GM21528 (cell line): ENCODE data around the gene DIP2C.
A peak's percentile ranks its signal among the peaks of the same experiment; 100 is the strongest.
"Not testable (repeated sequence)": the region's sequence is repeated elsewhere in the genome, so short reads cannot be mapped to it uniquely, and the experiment has no call there.

Experiments used
- ATAC-seq: cut with Tn5 transposase; IDR thresholded peaks from one replicate; pipeline ENCODE4 v1.9.1; 2021; ENCODE audit warnings: mild to moderate bottlenecking, moderate library complexity; ENCODE audit not compliant: unreplicated experiment, low FRiP score

The DIP2C gene

DNA sequence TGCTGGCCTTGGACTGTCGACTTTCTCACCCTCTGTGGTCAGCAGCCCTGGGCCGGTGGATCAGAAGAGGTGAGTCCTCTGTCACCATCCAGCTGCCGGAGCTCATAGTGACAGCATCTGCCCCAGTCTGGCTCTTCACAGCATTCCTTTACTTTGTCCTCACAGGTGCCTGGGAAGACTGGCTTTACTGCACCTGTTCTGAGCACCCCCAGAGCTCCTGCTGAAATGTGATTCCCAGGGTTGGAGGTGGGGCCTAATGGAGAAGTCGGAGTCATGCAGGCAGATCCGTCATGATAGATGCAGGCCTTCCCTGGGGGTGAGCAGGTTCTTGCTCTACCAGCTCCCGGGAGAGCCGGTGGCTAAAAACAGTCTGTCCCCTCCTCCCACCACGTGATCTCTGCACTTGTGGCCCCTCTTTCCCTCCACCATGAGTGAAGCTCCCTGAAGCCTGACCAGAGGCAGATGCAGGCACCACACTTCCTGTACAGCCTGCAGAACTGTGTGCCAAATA lies 382.7 kb downstream of the DIP2C start:
- no peak for ATAC-seq

DNA sequence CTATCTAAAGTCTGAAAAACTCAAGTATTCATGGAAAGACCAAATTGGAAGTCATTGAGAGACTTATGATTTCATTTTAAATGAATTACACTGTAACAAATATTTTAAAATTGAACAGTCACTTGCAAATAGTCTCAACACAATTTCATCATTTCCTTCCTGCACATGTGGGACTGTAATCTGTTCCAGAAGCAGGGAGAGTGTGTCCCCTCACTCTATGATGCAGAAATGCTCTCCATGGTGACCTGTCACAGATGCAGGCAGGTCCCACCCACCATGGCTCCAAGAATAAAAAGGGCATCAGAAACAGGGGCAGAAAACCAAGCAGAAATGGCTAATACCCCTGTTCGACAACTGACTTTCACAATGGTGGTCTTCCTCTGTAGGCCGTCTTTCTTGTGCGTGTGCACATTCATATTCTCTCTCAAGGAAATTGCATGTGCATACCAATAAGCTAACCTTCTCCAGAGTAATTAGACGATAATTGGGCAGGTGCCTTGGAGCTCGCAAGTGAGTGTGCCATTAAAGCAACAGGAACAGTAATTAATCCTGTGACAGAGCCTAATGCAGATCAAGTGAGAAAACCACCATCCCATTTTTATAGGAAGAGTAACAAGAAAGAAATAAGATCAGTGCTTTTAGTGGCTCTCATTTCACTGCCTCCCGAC lies 383.3 kb downstream of the DIP2C start:
- no peak for ATAC-seq

DNA sequence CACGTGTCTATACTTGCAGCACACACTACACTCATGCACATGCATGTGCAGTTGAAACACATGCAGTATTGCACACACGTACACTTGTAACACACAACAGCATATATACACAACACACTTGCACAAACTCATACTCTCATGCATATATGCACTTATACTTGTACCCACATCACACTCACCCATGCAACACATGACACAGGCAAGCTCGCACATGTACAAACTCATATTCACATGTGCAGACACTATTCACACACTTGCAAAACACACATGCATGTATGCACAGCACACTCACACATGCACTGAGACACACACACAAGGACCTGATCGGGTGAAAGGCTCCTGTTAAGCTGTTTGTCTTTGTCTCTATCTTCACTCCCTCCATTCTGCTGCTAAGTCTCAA lies 384.4 kb downstream of the DIP2C start:
- no peak for ATAC-seq

DNA sequence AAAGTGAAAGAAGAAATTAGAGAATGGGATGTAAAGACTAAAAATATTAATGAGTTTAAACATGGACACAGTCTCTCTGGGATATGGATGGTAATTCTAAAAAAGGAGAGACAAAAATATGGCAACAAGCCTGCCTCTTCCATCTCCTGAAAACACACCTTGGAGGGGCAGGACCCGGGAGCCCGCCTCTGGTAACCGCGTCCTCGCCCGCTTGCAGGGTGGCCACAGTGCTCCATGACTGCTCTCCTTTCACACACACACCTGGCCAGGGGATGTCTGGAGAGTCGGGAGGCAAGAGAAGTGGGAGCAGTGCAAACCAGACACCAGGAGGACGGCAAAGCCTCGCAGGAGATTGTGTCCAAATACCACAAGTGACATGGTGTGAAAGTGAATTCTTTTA lies 387.9 kb downstream of the DIP2C start:
- ATAC-seq, result no peak

DNA sequence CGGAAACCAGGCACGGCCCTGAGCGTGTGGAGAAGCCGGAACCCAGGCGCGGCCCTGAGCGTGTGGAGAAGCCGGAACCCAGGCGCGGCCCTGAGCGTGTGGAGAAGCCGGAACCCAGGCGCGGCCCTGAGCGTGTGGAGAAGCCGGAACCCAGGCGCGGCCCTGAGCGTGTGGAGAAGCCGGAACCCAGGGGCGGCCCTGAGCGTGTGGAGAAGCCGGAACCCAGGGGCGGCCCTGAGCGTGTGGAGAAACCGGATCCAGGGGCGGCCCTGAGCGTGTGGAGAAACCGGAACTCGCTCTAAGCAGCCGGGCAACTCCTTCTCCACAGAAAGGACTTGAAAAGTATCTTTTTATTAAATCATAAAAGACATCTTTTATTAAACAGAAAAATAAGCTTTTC lies 388.9 kb downstream of the DIP2C start:
- ATAC-seq, result not testable (repeated sequence)

DNA sequence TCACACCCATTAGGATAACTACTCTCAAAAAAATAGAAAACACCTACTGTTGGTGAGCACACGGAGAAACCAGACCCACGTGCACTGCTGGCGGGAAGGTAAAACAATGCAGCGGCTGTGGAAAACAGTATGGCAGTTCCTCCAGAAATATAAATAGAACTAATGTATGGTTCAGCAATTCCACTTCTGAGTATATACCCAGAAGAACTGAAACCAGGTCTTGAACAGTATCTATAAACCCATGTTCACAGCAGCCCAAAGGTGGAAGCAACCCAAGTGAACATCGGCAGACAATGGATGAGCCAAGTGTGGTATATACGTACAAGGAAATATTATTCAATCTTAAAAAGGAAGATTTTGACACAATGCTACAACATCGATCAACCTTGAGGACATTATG lies 389.5 kb downstream of the DIP2C start:
- no peak for ATAC-seq

DNA sequence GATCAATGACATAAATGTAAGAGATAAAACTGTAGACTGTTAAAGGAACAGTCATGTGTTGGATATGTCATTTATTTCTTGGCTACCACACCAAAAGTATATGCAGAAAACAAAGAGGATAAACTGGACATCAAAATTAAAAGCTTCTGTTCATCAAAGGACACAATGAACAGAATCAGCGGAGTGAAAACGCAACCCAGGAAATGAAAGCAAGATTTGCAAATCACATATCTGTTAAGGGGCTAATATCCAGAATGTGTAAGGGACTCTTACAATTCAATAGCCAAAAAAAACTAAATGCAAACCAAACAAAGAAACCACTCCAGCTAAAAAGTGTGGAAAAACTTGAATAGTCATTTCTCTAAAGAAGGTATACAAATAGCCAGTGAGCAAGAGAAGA lies 390.0 kb downstream of the DIP2C start:
- no peak for ATAC-seq

DNA sequence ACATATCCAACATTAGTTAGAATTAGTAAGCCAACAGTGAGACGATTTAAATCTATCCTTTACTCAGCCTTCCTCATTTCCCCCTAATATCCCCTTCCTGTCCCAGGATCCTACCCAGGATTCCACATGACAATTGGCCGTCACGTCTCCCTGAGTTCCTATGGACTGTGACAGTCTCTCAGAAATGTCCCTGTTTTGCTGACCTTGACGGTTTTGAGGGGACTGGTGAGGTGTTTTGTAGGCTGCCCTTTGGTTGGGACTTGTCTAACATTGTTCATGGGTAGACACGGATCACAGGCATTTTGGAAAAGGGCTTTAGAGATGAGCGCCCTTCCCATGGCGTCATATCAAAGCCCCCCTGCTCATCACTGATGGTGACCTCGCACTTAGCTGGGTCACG lies 391.4 kb downstream of the DIP2C start:
- ATAC-seq, result no peak

DNA sequence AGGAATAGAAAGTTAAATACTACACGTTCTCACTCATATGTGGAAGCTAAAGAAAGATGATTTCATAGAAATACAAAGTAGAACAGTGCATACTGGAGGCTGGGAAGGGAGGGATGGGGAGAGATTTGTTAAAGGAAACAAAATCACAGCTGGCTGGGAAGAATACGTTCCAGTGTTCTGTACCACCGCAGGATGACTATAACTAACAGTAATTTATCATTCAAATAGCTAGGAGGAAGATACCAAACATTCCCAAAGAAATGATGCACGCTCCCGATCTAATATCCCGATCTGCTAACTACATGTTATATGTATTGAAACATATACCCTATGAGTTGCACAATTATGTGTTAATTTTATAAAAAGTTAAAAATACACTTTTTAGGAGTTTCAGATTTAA lies 391.9 kb downstream of the DIP2C start:
- no peak for ATAC-seq

DNA sequence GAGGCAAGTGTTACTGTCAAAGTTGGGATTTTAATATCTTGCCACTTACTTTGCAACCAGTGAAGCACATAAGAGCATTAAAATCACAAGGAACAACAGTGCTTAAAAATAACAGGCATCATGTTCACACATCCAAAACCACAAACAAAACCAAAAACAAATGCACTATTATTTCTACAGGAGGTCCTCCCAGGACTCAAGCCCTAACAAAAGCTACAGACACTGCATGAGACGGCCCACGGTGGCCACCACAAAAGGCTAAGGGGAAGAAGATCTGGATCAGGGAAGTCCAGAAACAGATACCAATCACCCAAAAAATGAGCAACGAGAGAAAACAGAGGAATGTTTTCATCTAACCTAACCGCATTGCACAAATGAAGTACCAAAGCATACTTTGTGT lies 395.8 kb downstream of the DIP2C start:
- no peak for ATAC-seq

DNA sequence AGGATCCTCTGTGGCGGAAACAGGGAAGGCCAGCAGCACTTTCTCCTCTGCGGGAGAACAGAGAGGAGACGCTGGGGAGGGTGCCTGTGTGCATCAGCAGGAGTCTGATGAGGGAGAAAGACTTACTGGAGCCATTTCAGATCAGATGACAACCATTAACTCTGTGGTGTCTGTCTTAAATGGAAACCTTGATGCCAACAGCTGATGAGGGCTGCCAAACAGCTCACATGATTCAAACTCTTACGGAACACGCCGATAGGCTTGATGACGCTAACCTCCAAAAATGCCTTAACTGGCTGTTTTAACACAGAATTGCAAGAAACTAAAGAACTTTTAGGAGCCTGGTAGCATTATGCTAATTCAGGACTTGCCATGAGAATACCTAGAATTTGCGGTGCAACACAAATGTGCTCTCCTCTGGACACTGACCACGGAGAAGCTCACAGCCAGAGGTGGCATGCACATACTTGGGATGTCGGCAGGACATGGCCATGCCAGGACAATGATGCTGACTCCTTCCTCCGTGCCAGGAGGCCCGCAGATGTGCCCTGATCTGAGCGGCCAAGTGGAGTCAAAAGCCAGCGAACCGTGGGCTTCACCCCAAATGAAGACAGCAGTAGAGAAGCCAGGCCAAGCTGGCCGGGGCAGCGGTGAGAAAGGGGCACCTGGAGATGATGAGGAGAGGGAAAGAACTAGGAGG lies 399.3 kb downstream of the DIP2C start:
- no peak for ATAC-seq

DNA sequence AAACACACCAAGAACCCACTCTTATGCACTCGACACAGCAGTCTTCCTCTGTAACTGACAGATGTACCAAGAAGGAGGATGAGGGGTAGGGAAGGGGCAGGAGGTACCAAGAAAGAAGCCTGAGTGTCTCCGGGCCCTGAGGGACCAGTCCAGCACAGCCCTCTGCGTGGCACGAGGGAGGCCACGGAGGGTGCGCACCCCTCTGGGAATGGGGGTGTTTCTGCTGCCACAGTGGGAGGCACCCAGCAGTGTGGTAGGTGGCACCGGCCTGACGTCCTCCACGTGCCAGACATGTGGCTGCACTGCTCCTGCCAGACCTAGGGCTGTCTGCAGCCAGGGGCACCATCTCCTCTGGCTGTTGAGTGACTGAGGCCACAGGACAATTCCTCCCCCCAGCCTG lies 399.9 kb downstream of the DIP2C start:
- ATAC-seq, result no peak

DNA sequence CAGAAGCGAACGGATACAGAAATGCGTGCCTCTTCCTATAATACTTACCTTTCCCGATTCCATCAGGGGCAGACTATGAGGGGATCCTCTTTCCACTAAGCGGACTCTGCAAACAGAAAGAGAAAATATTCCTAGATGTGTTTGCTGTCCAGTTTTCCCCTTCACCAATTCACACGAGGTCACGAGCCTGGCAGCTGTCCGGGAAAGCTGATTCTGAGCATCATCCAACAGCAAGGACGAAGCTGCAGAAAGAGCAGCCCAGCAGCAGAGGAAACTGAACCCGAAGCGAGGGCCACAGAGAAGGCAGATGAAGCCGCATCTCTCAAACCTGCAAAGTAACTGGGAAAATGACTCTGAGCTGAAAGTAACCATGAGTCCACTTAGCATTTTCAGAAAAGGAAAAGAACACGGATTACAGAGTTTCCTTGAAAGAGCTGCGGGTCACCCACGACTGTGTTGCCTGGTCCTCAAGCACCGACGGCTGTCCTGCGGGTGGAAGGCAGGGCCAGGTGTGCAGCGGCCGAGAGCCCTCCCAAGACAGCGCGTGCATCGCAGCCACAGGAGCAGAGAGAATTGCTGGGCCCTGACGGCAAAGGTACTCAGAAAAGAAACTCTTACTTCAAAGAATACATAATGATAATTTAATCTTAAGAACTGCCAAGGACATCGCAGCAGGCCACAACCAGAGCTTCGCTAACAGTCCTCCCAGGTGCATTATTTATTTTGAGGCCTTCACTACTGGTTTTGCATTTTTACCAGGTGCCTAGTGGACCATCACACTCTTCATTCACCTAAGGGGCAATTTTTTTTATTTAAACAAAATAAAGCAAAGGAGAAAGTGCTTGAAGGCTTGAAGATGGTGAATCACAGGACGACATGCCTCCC lies 400.9 kb downstream of the DIP2C start:
- no peak for ATAC-seq

DNA sequence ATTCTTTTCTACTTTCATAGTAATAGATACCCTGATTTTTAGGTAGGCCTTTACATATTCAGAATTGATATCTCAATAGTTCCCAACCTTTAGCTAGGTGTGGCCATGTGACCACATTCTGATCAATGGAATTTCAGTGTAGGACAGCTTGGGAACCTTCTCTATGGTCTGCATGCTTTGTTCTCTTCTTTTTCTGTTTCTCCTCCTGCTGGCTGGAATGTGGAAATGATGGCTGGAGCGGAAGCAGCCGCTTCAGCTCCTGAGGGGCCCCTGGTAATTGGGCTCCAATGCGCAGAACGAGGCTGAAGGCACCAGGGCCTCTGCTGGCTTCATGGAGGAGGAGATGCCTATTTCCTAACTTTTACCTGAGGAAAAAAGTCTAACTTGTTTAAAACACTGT lies 401.7 kb downstream of the DIP2C start:
- ATAC-seq, result no peak

DNA sequence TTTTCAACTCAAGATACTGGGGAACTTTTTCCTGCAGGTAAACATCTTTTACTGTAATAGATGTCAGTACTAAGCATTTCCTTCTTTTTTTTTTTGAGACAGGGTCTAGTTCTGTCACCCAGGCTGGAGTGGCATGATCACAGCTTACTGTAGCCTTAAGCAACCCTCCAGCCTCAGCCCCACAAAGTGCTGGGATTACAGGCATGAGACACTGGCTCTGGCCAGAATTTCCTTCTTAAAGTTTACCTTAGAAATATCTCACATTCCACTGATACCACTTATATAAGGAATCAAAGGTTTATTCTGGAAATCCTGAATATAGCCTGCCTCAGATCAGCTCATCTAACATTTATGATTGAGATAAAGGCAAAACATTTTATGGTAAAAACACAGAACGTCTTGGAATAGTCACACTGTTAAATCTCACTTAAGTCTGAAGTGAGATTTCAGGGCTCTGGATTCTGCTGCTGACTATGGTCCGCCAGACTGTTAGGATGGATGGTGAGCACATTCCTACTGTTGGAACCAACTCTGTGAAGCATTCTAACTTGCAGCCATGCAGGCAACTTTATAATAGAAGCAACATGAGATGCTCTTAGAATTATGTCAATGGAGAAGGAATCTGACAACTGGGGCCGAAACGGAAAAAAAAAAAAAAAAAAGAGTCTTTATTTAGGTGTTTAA lies 402.3 kb downstream of the DIP2C start:
- no peak for ATAC-seq

DNA sequence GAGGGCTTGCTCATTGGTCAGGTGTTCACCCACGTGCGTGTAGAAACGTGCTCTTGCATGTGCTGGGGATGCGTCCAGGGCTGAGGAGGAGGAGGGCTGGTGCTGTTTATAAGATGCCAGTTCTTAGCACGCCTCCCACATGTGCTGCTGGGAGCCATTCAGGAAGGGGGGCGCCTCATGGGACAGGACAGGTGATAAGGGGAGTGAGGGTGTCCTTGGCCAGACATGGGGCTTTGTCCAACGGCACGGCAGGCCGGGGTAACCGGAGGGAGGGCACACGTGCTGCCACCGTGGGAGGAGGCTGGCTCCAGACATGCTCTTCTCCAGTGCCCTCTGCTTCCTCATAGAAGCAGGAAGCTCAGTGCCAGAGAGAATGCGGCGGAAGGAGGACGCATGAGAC lies 404.3 kb downstream of the DIP2C start:
- ATAC-seq, result no peak

DNA sequence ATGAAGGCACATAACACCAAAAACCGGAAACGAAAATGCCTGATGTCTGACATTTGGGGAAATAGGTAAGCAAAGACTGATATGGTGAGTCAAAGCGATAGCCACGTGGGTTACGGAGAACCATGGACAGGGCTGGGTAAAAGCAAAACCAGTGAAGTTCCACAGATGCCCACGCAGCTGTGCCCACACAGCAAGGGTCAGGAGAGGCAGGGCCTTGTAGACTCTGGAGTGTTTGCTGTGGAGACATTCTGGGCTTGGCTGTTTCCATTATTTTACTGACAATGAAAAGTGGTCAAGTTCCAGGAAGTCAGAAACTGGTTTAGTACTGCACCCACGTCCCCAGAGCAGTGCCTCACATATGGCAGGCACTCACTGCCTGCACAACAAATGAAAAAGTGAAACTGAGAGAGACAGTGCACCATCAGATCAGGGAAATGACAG lies 405.5 kb downstream of the DIP2C start:
- ATAC-seq, result peak; percentile 78

DNA sequence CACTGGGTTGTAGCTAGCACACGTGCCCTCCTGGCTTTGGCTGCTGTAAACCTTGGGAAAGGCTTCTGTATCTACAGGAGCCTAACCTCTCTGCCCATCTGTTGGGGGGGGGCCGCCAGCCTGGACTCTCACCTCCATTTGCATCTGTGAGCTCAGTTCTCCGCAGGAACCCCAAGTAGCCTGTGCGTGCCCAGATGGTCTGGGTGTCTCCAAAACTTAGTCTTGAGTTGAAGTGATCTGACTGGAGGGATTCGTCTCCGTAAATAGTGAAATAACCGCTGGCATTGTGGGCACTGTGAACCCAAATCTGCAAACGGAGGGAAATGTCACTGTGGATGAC lies 406.4 kb downstream of the DIP2C start:
- no peak for ATAC-seq

DNA sequence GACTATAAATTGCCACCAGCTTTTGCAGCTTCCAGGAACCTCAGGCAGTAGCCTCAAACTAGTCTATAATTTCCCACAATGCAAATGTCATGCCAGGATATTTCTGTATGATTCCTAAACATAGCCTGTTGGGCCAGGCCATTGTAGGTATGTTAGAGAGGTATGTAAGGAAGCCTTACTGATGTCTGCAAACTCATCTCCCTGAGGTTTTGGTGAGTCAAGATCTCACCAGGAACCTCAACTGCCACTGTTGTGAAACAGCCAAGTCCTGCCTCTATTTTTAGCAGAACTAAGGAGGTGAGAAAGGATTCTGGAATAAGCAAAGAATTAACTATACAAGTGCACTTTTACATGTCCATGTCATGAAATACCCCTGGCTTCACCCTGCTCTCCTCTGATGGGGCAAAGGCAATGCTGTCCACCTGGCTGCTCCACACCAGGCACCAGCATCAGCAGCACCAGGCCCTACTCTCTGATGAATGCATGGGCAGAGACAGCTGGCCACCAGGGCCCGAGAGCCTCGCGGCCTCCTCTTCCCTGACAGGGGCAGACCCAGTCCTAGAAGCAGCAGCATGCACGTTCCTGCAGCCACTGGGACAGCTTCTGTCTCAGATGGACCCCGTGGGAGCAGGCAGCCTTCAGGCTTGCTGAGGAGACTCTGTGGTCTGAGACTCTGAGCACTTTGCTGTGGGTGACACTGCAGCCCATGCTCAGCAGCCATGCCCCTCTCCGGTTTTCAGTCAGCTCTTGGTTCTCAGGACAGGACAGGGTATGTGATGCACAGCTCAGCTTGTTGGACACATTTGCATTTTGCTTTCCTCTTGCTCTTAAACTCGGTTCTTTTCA lies 407.0 kb downstream of the DIP2C start:
- ATAC-seq, result no peak

DNA sequence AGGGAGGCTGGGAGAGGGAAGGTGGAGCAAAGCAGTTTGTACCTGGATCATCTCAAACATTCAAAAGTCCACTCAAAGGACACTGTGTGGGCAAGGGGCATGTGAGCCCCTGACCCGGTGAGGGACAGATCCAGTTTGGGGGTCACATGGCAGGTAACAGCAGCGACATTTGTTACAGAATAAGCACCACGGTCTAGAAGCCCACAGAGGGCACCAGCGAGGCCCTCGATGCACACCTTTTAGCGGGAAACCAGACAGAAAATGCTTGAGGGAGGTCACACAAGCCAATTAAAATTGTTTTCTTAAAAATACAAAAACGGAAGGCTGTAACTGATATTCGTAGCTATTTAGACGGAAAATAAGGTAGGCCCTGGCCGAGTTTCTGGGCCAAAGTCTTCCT lies 409.8 kb downstream of the DIP2C start:
- ATAC-seq, result no peak
